Measurements from ENCODE around the gene GUCA1C.

DNA sequence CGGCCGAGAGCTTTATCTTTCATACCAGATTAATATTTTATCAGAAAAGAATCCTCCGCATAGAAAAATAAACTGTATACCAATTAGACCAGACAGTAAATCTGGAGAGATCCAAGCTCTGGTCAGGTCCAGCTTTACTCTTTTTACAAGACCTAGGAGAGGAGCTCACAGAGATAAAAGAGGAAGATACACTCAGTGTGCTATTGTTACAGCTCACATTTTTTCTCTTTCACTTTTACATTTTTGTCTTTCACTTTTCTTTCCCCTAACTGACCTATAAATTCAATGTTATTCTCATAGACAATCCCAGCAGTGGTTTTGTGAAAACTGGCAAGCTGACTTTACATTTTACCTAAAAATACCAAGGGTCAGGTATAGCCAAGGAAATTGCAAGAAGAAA is 55.8 kb downstream of the GUCA1C start:
- no peak for TF ChIP-seq POLR2A (IDR thresholded peaks at IDR 0.05; ENCODE audit: low read depth, low read length)
- no peak for TF ChIP-seq TAF1 (IDR thresholded peaks at IDR 0.05; ENCODE audit: low read depth, low read length)
- no peak for TF ChIP-seq POLR2AphosphoS5 (IDR thresholded peaks at IDR 0.05; ENCODE audit: low read depth, low read length)
- TF ChIP-seq POU2F2 (IDR thresholded peaks at IDR 0.05; ENCODE audit: low read depth, low read length): no peak
